Brain microvascular endothelial cell (primary cell): ENCODE measurements around the gene SOX18.

Source experiments
- DNase-seq: peaks from one replicate; pipeline ENCODE4 v3.0.0-alpha.2; 2020
- H3K27ac ChIP-seq: fragments of 250-450 bp; sonication (Bioruptor Pico); 2 replicates; pipeline ENCODE4 v1.5.1; 2020; ENCODE audit warnings: mild to moderate bottlenecking, moderate library complexity
- H3K27me3 ChIP-seq: fragments of 250-450 bp; sonication (Bioruptor Pico); replicated peaks from 2 replicates; pipeline ENCODE4 v1.5.1; 2020; ENCODE audit warnings: mild to moderate bottlenecking
- H3K36me3 ChIP-seq: fragments of 250-450 bp; sonication (Bioruptor Pico); replicated peaks from 2 replicates; pipeline ENCODE4 v1.5.1; 2020; ENCODE audit warnings: mild to moderate bottlenecking
- H3K4me3 ChIP-seq: 2 replicates; pipeline ENCODE4 v1.5.1; 2011; ENCODE audit warnings: low read depth, mild to moderate bottlenecking, control low read depth, low read length, moderate library complexity
- in situ Hi-C: cut with HindIII; loops from 2 replicates; pipeline ENCODE4 v1.10.0; 2017; ENCODE audit warnings: low sequenced_read_pairs, low pct_ligation_motif_present
- TF ChIP-seq, protein P1 (sequence below): IDR thresholded peaks from 2 replicates; pipeline ENCODE4 v1.5.1; 2011; ENCODE audit warnings: low read depth, mild to moderate bottlenecking, moderate library complexity, low read length, control low read depth, inconsistent platforms; ENCODE audit errors: missing control alignments

The SOX18 gene

DNA sequence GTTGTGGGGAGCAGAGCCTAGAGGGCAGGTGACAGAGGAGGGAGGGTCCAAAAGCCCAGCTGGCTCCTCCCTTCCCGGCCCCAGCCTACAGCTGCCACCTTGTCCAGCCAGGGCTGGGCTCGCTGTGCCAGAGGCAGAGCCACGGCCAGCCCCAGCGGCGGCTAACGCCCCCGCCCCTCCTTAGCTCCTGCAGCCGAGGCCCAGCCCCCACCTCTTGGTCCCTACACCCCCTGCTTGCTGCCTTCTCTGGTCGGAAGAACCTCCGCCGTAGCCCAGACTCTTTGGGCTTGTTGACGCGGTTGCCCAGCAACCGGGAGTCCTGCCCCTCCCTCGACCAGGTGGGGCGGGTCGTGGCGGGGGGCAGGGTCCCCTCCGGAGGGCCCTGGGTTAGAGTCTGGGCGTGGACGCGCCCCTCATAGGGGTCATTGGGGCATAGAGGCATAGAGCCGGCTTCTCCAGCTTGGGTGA is 35.3 kb upstream of the SOX18 start:
- in situ Hi-C loops, result no loop called here
- TF ChIP-seq, protein P1, sequence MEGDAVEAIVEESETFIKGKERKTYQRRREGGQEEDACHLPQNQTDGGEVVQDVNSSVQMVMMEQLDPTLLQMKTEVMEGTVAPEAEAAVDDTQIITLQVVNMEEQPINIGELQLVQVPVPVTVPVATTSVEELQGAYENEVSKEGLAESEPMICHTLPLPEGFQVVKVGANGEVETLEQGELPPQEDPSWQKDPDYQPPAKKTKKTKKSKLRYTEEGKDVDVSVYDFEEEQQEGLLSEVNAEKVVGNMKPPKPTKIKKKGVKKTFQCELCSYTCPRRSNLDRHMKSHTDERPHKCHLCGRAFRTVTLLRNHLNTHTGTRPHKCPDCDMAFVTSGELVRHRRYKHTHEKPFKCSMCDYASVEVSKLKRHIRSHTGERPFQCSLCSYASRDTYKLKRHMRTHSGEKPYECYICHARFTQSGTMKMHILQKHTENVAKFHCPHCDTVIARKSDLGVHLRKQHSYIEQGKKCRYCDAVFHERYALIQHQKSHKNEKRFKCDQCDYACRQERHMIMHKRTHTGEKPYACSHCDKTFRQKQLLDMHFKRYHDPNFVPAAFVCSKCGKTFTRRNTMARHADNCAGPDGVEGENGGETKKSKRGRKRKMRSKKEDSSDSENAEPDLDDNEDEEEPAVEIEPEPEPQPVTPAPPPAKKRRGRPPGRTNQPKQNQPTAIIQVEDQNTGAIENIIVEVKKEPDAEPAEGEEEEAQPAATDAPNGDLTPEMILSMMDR, result no peak
- Histone ChIP-seq H3K36me3 (no peaks in the 10 kb centered on the region), H3K27me3 (peaks cover 30% of the 10 kb centered on the region), H3K4me3 (no peak overlapping the region), H3K27ac (no peak overlapping the region)
- no peak for DNase-seq

DNA sequence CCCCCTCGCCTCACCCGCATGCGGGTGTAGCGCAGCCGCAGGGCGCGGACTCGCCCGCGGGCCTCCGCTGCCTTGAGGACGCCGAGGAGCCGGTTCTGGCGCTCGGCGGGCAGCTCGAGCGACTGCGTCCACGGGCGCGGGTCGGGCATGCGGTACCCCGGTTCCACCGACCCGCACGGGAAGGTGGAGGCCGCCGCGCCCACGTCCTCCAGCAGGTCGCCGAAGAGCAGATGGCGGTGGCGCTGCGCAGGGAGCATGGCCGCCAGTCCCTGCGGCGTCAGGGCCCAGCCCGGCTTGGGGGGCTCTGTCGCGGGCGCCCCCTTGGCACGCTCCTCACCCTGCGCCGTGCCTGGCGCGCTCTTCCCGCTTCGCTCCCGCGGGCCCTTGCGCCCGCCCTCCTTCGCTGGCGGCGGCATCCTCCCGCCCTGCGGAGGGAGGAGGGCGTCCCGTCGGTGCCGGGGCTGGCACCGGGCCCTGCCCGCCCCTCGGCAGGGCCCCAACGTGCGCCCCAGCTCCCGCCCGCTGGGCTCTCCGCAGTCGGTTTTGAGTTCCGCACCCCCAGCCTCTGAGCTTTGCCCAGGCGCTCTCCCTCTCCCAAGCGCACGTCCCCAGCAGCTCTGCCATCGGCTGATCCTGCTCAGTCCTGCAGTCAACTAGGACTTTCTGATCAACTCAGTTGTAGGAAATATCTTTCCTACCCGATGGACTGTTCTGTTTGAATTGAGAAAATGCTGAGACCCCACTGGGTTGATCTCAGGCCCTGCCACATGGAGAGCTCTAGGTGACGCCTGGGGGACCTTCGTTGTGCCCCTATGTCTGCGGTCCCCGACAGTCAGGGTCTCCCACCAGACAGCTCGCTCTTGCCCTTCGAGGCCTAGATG is 34.6 kb upstream of the SOX18 start, which contains the start of gene LKAAEAR1:
Gene LKAAEAR1, minus strand, starts transcription at position 595 of the 881 bp plus-strand sequence. Its CDS starts 179 bp downstream, at position 416.
- Histone ChIP-seq H3K36me3 (no peaks in the 10 kb centered on the region), H3K27me3 (peaks cover 27% of the 10 kb centered on the region), H3K27ac (no peak within 1 kb of the TSS), H3K4me3 (peak within 1 kb of the TSS; percentile 29)
- DNase-seq, result no peak
- in situ Hi-C loops, result no loop called here
- TF ChIP-seq, protein P1, result no peak

DNA sequence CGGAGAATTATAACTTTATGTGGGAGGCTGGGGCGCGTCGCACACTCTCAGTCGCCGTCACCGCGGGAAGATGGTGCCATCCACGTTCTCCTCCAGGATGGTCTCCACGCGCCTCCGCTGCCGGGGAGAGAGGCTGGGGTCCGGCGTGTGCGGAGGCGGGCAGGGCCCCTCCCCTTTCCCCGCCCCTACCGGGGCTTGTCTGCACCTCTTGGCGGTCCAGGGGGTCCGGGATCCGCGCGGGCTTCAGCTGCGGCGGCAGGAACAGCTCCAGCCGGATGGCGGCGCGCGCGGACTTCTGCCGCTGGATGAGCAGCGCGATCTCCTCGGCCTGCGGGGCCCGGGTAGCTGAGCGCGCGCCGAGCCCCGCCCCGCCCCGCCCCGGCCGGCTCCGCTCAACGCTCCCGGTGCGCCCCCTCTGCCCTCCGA is 34.0 kb upstream of the SOX18 start:
- TF ChIP-seq, protein P1, result peak; percentile 65
- Histone ChIP-seq H3K27me3 (peaks cover 27% of the 10 kb centered on the region), H3K27ac (no peak overlapping the region), H3K4me3 (peak overlapping the region; percentile 29), H3K36me3 (no peaks in the 10 kb centered on the region)
- in situ Hi-C loops, result no loop called here
- peak; percentile 45 for DNase-seq

DNA sequence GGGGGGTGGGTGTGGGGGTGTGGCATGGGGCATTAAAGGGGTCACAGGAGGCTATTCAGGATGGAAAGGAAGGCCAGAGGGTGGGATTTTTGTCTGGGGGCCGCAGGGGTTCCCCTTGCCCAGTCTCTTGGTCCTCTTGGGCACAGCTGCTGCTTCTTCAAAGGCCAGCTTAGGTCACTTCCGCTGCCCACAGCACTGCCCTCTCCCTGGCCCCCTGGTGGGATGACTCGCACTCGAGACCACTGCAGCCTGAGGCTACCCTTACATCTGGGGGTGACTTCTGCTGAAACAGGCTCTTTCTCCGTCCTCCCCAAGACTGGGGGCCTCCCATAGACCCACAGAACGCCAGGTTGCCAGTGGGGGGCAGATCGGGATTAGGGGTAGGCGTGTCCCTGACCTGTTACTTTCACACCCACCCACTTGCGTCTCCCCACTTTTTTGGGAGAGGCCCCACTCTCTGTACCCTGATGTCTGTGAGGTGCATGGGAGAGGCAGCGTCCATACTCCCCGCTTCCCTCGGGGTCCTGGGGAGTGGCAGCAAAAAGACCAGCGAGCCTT is 33.5 kb upstream of the SOX18 start:
- TF ChIP-seq, protein P1, result no peak
- Histone ChIP-seq H3K36me3 (no peaks in the 10 kb centered on the region), H3K27me3 (peaks cover 27% of the 10 kb centered on the region), H3K27ac (no peak overlapping the region), H3K4me3 (peak overlapping the region; percentile 29)
- no peak for DNase-seq
- in situ Hi-C loops, result no loop called here

DNA sequence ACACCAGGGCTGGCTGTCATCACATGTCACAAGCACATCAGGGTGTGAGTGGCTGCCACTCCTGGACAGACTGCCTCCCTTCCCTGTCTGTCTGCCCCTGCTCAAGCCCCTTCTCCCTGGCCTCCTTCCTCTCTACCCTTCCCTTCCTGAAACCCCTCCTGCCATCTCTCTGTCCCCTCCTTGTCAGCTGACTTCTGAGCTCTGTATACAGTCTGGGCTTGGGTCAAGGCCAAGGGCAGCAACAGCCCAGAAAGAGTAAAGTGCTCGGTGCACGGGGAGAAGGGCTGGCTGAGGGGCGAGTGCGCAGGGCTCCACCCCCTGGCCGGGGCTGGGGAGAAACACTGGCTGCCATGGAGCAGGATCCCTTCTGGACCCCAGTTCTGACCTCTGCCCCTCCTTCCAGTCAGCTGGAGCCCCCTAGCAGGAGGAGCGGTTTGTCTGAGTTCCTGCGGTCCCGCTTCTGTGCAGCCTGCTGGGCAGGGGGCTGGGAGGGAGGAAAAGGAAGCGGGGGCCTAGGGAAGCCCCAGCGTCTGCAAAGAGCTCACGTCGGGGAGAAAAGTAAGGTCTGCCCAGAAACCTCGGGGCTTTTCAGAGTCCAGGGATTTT is 32.8 kb upstream of the SOX18 start:
- Histone ChIP-seq H3K4me3 (no peak overlapping the region), H3K36me3 (no peaks in the 10 kb centered on the region), H3K27me3 (peaks cover 27% of the 10 kb centered on the region), H3K27ac (no peak overlapping the region)
- no peak for DNase-seq
- TF ChIP-seq, protein P1, result no peak
- in situ Hi-C loops, result no loop called here
